Erythroblast (primary cell): ENCODE results near the gene SLC22A31.
A peak's percentile ranks its signal among the peaks of the same experiment; 100 is the strongest.

Experiments used
- DNase-seq, 2 experiments: peaks; one replicate each; lab custom pipeline; 2025; lab: John Stamatoyannopoulos, UW
- GATA1 ChIP-seq: IDR thresholded peaks from 2 replicates; pipeline ENCODE4 v1.6.1; 2011; ENCODE audit warnings: low read depth, mild to moderate bottlenecking, control low read depth, low read length, moderate library complexity
- POLR2A ChIP-seq: IDR thresholded peaks from 2 replicates; pipeline ENCODE4 v1.6.1; 2011; ENCODE audit warnings: mild to moderate bottlenecking, low read length

Gene SLC22A31

GRCh38 chr16:89154390-89155183 is 45.8 kb downstream of the SLC22A31 start:
- DNase-seq = no peak
- TF ChIP-seq GATA1 (no peak), POLR2A (no peak)

GRCh38 chr16:89153848-89154271 is 46.5 kb downstream of the SLC22A31 start:
- no peak for DNase-seq
- TF ChIP-seq GATA1 (no peak), POLR2A (no peak)

DNA sequence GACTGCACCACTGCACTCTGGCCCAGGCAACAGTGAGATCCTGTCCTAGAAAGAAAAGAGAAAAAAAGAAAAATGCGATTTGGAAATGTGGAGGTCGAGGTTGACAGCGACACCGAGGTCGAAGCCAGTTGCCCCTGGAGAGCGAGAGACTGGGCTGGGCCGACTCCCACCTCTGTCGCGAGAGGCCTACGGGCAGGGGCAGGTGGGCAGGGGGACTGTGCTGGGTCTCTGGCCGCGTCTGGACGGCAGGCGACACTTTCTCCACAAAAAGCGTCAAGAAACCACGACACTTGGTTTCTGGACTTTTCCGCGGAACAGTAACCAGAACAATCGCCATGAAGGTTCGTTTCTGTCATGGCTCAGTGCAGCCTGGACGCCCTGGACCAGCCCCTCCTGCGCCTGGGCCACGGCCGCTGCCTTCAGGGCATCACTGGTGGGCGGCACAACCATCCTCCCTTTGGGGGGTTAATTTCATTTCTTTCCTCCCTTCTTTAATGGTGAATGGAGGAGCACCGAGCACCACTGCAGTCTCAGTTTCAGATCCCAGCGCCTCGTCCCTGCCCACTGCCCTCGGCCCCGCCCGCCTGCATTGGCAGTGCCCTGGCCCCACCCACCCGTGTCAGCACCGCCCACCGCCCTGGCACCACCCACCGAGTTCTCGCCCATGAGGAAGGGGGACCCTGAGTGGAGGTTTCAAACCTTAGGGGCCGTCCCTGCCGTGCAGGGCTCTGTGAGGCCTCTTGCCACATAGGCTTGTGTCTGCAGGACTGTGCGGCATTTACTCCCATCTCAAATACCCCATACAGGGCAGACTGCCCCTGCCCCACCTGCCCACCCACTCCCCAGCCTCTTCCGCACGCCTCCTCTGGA is 47.3 kb downstream of the SLC22A31 start:
- TF ChIP-seq GATA1 = no peak
- no peak for TF ChIP-seq POLR2A
- DNase-seq = no peak

- no peak for DNase-seq
- TF ChIP-seq POLR2A = no peak
- no peak for TF ChIP-seq GATA1
Measured at GRCh38 chr16:89150981-89151380, 49.4 kb downstream of the SLC22A31 start.

- TF ChIP-seq GATA1 = no peak
- TF ChIP-seq POLR2A = no peak
- no peak for DNase-seq
Measured at GRCh38 chr16:89150090-89150835, 50.1 kb downstream of the SLC22A31 start.

DNA sequence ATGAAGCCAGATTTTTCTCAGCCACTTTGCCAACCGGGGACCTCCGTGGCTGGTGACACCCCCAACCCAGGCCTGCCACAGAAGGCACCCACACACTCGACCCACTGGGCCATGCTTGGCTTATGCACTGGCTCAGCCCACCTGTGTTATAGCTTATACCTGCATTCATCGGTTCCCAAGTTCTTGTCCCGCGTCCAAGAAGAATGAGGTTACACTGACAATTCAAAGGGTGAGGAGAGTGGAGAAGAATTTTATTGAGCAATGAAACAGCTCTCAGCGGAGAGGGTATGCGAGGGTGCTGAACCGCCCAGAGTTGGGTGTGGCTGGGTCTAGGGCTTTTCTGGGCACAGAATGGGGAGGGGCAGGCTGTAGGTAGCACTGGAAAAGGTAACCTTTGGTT is 51.0 kb downstream of the SLC22A31 start:
- peak; percentile 44 to 55 for DNase-seq

DNA sequence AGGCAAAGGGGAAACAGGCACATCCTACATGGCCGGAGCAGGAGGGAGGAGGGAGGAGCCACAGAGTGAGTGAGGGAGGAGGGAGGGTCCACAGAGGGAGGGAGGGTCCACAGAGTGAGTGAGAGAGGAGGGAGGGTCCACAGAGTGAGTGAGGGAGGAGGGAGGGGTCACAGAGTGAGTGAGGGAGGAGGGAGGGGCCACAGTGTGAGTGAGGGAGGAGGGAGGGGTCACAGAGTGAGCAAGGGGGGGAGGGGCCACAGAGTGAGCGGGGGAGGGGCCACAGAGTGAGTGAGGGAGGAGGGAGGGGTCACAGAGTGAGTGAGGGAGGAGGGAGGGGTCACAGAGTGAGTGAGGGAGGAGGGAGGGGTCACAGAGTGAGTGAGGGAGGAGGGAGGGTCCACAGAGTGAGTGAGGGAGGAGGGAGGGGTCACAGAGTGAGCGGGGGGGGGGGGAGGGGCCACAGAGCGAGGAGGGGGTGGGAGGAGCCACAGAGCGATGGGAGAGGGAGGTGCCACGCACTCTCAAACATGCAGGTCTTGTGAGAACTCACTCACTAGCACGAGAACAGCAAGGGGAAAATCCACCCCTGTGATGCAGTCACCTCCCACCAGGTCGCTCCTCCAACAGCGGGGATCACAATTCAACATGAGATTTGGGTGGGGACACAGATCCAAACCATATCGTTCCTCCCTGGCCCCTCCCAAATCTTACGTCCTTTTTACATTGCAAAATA is 53.1 kb downstream of the SLC22A31 start:
- TF ChIP-seq POLR2A = no peak
- no peak for TF ChIP-seq GATA1
- no peak for DNase-seq

More for the DNA sequence above, 51.0 kb downstream of the SLC22A31 start:
- TF ChIP-seq POLR2A = no peak
- no peak for TF ChIP-seq GATA1

GRCh38 chr16:89146211-89147005 is 53.9 kb downstream of the SLC22A31 start:
- TF ChIP-seq GATA1 (no peak), POLR2A (no peak)
- DNase-seq = no peak
